HG02840 (cell line): Measurements from ENCODE around the gene MAN2A1.
"Not testable (repeated sequence)": the region's sequence is repeated elsewhere in the genome, so short reads cannot be mapped to it uniquely, and the experiment has no call there.

ENCODE experiments used
- ATAC-seq: cut with Tn5 transposase; IDR thresholded peaks from one replicate; pipeline ENCODE4 v1.9.1; 2021; ENCODE audit warnings: mild to moderate bottlenecking, moderate library complexity, moderate number of reproducible peaks; ENCODE audit not compliant: unreplicated experiment, low FRiP score

Gene MAN2A1

GRCh38 chr5:109805883-109806282 is 116.2 kb downstream of the MAN2A1 start:
- no peak for ATAC-seq

DNA sequence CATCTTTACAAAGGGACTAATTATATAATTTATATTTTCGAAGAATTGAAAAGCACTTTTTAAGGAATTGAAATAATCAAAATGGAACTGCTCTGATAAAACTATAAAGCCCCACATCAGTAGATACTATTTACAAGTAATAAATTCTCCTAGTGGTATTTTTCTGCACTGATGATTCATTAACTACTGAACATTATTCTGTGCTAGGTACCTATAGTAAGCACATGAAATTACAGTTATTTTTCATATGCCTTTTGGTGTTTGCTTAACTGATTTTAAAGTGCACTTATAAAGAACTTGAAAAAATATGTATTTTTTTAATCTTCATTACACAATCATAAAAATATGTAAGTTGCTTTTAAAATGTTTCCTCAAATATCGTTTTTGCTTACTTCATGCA is 123.0 kb downstream of the MAN2A1 start:
- no peak for ATAC-seq

DNA sequence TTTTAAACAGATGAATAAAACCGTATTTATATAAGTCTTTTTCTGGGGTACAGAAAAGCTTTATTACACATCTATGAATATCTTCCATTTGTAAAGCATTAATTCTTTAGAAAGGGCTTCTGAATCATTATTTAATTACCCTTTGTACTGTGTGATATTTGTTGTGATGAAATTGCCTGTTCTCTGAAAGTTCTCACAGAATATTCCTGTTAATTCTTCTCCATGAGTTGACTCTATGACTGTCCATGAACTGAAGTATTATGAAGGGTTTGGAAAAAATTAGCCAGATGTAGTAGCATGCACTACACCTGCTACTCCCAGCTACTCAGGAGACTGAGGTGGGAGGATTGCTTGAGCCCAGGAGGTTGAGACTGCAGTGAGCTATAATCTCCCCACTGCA is 127.0 kb downstream of the MAN2A1 start:
- ATAC-seq = no peak

DNA sequence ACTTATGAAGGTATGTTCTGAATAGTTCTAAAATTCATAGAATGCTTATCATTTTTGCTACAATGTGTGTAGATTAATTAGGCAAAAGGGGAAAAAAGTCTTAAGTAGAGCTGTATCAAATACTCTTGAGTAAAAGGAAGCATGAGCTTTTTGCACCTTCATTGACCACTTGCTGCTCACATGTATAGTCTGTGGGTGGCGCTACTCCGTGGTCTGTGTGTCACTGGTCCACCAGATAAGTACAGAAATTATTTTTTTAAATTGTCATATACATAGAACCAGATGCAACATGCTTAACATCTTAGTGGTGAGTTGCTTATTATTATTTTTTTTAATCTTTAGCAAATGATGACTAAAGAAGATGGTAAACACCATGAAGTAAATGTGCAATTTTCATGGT is 130.2 kb downstream of the MAN2A1 start:
- no peak for ATAC-seq

DNA sequence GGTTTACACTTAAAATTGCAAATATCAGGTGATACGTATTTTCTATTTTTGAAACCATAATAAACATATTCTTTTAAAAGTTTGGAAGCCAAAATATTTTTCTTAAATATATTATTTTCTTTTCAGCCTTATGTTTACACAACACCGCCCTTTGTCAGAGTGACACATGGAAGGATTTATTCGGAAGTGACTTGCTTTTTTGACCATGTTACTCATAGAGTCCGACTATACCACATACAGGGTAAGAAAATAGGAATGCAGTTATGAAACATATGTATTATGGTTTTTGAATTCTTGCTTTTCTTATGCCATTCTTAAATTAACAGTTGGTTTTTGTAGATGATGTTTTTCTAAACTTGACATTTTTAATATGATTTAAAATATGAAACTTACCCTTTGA is 133.9 kb downstream of the MAN2A1 start:
- ATAC-seq = no peak

DNA sequence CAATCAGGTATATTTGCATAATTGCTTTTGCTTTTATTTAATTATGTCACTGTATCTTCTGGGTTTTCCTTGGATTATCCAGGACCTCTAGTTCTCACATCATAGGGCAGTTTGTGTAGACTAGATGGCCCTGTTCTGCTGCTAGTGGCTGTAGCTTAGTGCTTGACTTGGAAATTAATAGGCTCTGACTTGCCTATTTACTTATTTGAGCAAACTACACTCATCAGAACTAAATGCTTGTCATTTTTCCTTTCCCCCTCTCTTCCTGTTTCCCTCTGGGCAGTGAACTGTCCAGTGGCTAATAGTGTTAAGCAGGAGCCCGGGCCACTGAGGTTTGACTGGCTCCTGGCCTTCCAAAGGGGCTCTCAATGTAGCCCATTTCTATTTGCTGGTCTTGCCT is 135.7 kb downstream of the MAN2A1 start:
- no peak for ATAC-seq

- ATAC-seq = no peak
These were observed 136.7 kb downstream of the MAN2A1 start for GRCh38 chr5:109826426-109826825.

GRCh38 chr5:109829331-109829730 is 139.6 kb downstream of the MAN2A1 start:
- no peak for ATAC-seq

GRCh38 chr5:109830955-109831502 is 141.3 kb downstream of the MAN2A1 start:
- no peak for ATAC-seq

GRCh38 chr5:109832207-109833188 is 142.8 kb downstream of the MAN2A1 start:
- not testable (repeated sequence) for ATAC-seq

DNA sequence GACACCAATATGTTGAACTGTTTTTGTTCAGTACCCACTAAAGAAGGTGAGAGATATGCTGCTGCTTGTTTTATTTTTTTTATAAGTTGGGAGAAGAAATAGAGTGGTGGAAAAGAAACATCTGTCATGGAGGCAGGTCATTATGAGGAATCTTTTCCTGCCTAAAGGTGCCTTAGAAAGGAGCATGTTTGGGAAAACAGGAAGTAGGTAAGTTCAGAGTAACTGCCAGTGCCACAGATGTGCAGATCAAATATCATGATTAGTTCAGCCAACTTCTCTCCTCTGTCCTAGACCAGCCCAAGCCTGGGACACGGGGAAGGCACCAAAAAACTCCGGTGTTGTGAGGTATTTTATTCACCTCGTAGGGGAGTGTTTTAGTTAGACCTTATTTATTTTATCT is 144.2 kb downstream of the MAN2A1 start:
- no peak for ATAC-seq

DNA sequence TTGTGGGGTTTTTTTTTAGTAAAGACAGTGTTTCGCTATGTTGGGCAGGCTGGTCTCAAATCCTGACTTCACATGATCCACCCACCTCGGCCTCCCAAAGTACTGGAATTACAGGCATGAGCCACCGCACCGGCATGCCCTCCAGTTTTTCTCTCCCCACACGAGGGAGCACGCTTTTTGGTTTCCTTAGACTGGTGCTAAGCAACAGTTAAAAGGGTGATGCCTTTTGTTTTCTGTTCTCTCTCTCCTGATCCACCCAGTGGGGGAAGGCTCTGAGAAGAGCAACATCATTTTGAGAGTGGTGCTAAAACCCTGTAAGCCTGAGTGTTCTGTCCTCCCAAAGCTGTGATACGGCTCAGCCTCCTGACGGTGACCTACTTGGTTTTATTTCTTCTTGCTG is 146.6 kb downstream of the MAN2A1 start:
- no peak for ATAC-seq

DNA sequence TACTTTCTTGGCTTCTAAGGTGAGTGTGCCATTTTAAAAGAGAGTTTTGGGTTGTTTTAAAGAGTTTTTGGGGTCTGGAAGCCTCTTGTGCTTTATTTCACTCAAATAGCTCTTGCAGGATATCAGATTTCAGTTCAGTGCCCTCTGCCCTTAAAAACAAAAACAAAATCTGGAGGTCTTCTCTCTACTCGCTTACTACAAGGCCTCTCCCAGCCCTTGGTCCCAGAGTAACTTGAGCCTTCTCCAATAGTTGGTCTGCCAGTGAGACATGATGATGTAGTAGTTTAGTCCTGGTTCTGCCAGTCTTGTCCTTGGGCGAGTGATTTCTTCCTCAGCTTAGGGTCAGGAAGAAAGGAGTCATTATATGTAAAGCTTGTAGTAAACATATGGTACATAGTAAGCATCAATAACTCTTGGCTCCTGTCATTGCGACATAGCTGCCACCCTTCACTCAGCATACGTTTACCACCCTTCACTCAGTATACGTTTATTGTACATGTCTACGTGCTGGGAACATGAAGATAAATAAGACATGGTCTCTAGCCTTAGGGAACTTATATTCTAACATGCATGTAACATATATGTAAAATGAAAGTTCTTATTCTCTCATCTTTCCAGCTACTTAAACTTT is 147.6 kb downstream of the MAN2A1 start:
- ATAC-seq = no peak

- ATAC-seq = no peak
These were observed 148.4 kb downstream of the MAN2A1 start for GRCh38 chr5:109838157-109838556.

DNA sequence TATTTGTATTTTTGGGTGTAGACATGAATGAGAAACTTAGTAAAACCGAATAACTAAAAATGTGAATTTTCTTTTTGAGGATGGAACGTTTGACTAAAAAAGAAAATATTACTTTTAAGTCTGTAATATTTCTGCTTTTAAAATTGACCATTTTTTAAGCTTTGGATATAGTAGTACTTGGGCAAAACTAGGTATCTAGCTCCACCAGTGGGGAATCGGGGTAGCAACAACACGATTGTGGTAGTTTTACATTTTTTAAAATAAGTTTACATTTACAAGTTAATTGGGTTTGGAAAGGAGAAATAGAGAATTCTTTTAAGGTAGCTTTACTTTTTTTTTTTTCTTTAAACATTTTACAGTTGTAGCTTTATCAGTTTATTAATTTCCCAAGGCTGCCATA is 154.4 kb downstream of the MAN2A1 start:
- ATAC-seq = no peak

GRCh38 chr5:109844695-109845094 is 155.0 kb downstream of the MAN2A1 start:
- no peak for ATAC-seq

GRCh38 chr5:109848130-109848529 is 158.4 kb downstream of the MAN2A1 start:
- ATAC-seq = no peak

GRCh38 chr5:109849478-109850088 is 159.9 kb downstream of the MAN2A1 start:
- no peak for ATAC-seq

DNA sequence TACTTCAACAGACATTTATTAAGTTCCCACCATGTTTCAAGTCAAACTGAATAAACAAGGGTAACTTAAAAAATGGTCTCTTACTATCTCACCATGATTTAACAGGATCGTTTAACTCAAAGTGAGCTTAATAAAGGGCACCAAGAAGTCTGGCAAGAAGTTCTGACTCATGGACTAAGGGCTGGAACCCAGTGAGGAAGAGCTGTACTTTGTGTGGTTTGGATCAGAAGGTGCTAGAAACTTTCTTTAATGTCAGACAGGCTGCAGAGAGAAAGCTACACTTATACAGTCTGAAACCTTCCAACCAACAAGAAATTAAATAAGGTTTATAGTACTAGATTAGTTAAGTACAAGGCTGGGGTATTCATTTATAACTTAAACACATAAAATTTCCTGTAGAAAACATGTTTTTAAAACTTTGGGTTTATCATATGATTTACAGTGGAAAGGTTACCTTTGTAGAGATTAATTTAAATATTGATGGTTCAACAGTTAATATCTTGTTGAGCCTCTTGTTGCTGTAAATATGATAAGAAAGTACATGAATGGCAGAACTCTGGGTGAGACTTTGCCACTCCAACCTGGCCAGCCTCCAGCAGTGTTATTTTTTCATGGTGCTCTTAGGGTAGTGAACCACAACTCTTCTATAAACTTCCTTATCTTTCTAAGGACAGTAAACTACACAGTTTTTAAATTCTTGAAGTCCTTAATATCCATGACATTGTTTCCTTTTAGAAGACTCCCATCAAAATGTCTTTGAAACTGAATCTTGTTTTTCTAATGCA is 162.8 kb downstream of the MAN2A1 start:
- ATAC-seq = no peak

DNA sequence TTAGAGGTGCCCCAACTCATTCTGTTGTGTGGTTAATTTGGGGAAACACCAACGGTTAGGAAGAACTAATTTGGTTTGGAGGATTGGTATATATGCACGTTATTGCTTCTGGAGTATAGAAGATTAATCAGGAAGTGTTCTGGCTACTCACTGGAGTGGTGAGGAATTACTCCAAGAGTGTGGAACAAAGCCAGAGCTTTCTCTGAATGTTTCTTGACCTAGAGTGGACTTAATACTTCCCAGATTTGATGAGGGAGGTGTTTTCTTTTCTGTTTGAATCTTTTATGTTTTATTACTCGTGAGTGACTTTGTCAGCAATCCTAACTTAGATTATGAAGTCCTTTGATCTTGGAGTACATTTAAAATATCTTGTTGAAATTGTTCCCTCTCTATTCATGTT is 163.7 kb downstream of the MAN2A1 start:
- no peak for ATAC-seq
